A549 (cell line): ENCODE results near the gene ATF3.

Source experiments
- CEBPB ChIP-seq, 2 experiments: fragments of >200 bp in 1 of 2; sonication (Bioruptor Twin) in 1 of 2; formaldehyde crosslinking in 1 of 2; IDR thresholded peaks; 2 replicates each; pipeline ENCODE4 v1.6.1; 2012 to 2016
- CHD2 ChIP-seq: fragments of 150-350 bp; IDR thresholded peaks from 2 replicates; pipeline ENCODE4 v1.6.1; 2014; ENCODE audit warnings: low read length; ENCODE audit not compliant: partially characterized antibody
- POLR2A ChIP-seq: IDR thresholded peaks from 2 replicates; pipeline ENCODE4 v1.6.1; 2012; ENCODE audit warnings: mild to moderate bottlenecking, low read length
- RAD21 ChIP-seq, 2 experiments: fragments of >200 bp in 1 of 2; sonication (Bioruptor Twin) in 1 of 2; formaldehyde crosslinking in 1 of 2; IDR thresholded peaks in 1 of 2; conservative IDR thresholded peaks in 1 of 2; 2 replicates in 1 of 2; 3 replicates in 1 of 2; pipeline ENCODE4 v1.6.1; 2012 to 2018; ENCODE audit warnings: inconsistent platforms in 1 of 2
- TF ChIP-seq, protein P1 (sequence below): fragments of >200 bp; sonication (Bioruptor Twin); formaldehyde crosslinking; IDR thresholded peaks from 3 replicates; pipeline ENCODE4 v1.5.1; 2016
- TF ChIP-seq, protein P2 (sequence below): fragments of 450-650 bp; IDR thresholded peaks from 2 replicates; pipeline ENCODE4 v1.6.1; 2014; ENCODE audit warnings: antibody characterized with exemption
- TF ChIP-seq, protein P3 (sequence below): IDR thresholded peaks from 2 replicates; pipeline ENCODE4 v1.6.1; 2012
- TF ChIP-seq, protein P4 (sequence below): fragments of 150-350 bp; IDR thresholded peaks from 2 replicates; pipeline ENCODE4 v1.6.1; 2014; ENCODE audit warnings: low read depth, mild to moderate bottlenecking, low read length

DNA sequence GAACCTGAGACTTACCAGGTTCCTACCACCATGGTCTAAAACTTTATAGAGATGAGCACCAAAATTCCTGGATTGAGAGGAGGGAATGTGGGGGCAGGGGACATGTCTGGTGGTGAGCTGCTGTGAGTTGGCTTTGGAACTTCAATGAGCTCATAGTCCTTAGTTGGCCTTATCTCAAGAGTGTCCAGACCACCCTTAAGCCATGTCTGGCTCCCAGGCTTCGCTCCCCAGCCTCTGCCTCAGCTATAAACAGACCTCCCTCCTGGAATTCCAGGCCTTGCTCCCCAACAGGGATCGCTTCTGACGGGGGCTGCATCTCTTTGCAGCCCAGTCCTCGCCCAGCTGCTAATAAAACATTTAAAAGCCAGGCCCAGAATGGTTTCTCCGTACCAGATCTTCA is 19.5 kb downstream of the ATF3 start:
- TF ChIP-seq POLR2A (no peak), CHD2 (no peak), RAD21 (conservative IDR thresholded peaks at IDR 0.05 in 1 of 2, IDR thresholded peaks at IDR 0.05 in 1 of 2) (no peak), CEBPB (IDR thresholded peaks at IDR 0.05) (no peak)
- TF ChIP-seq, protein P1, sequence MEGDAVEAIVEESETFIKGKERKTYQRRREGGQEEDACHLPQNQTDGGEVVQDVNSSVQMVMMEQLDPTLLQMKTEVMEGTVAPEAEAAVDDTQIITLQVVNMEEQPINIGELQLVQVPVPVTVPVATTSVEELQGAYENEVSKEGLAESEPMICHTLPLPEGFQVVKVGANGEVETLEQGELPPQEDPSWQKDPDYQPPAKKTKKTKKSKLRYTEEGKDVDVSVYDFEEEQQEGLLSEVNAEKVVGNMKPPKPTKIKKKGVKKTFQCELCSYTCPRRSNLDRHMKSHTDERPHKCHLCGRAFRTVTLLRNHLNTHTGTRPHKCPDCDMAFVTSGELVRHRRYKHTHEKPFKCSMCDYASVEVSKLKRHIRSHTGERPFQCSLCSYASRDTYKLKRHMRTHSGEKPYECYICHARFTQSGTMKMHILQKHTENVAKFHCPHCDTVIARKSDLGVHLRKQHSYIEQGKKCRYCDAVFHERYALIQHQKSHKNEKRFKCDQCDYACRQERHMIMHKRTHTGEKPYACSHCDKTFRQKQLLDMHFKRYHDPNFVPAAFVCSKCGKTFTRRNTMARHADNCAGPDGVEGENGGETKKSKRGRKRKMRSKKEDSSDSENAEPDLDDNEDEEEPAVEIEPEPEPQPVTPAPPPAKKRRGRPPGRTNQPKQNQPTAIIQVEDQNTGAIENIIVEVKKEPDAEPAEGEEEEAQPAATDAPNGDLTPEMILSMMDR, result no peak
- TF ChIP-seq, protein P2, sequence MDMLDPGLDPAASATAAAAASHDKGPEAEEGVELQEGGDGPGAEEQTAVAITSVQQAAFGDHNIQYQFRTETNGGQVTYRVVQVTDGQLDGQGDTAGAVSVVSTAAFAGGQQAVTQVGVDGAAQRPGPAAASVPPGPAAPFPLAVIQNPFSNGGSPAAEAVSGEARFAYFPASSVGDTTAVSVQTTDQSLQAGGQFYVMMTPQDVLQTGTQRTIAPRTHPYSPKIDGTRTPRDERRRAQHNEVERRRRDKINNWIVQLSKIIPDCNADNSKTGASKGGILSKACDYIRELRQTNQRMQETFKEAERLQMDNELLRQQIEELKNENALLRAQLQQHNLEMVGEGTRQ, result no peak
- TF ChIP-seq, protein P3, sequence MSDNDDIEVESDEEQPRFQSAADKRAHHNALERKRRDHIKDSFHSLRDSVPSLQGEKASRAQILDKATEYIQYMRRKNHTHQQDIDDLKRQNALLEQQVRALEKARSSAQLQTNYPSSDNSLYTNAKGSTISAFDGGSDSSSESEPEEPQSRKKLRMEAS, result no peak
- TF ChIP-seq, protein P4, sequence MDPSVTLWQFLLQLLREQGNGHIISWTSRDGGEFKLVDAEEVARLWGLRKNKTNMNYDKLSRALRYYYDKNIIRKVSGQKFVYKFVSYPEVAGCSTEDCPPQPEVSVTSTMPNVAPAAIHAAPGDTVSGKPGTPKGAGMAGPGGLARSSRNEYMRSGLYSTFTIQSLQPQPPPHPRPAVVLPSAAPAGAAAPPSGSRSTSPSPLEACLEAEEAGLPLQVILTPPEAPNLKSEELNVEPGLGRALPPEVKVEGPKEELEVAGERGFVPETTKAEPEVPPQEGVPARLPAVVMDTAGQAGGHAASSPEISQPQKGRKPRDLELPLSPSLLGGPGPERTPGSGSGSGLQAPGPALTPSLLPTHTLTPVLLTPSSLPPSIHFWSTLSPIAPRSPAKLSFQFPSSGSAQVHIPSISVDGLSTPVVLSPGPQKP, result no peak
